Gastrocnemius medialis (tissue), 4 donors: Measurements from ENCODE around the gene MICOS13.

Experiments
- POLR2A ChIP-seq, 2 donors: fragments of 450-650 bp; IDR thresholded peaks; one replicate each; pipeline ENCODE4 v1.6.1; 2017; ENCODE audit warnings: antibody characterized with exemption in 2 of 2, mild to moderate bottlenecking in 2 of 2, moderate library complexity in 2 of 2
- TF ChIP-seq, protein P1 (sequence below), 5 experiments: fragments of 450-650 bp in 3 of 5; fragments of 200-600 bp in 2 of 5; sonication (generic) in 2 of 5; IDR thresholded peaks in 4 of 5; conservative IDR thresholded peaks in 1 of 5; 1 replicate in 4 of 5; 2 replicates in 1 of 5; pipeline ENCODE4 v1.5.1; 2016 to 2019; ENCODE audit warnings: antibody characterized with exemption in 5 of 5, mild to moderate bottlenecking in 3 of 5, moderate library complexity in 3 of 5

DNA sequence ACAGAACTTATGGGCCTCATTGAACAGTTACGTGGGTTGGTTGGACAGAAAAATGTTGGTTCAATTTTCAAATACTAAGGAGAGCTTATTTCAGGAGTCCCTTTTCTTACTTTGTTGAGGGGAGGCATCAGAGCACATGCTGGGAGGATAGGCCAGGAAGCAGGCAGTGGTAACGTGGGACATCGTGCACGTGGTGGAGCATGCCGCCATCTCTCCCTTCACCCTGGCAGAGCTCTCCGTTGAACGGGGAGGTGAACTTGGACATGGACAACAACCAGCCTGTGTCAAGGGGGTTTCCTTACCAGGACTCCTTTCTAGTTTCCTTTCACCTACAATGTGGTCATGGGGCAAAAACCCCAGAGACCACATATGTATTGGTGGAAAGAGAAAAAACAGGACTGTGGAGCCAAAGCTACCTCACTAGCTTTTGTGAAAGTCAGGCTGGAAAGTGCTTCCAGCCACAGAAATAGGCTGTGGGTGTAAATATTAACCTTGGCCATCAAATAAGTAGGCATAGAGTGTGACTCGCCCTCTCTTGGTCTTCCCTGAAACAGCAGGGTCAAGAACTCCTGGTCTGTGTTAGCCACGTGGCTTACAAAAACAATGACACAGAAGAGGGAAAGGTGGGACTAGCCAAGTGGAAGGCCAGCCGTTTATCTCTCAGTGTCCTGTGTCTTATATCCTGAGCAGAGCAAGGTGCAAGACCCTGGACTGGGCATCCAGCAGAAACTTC lies 14.4 kb downstream of the MICOS13 start:
- TF ChIP-seq, protein P1, sequence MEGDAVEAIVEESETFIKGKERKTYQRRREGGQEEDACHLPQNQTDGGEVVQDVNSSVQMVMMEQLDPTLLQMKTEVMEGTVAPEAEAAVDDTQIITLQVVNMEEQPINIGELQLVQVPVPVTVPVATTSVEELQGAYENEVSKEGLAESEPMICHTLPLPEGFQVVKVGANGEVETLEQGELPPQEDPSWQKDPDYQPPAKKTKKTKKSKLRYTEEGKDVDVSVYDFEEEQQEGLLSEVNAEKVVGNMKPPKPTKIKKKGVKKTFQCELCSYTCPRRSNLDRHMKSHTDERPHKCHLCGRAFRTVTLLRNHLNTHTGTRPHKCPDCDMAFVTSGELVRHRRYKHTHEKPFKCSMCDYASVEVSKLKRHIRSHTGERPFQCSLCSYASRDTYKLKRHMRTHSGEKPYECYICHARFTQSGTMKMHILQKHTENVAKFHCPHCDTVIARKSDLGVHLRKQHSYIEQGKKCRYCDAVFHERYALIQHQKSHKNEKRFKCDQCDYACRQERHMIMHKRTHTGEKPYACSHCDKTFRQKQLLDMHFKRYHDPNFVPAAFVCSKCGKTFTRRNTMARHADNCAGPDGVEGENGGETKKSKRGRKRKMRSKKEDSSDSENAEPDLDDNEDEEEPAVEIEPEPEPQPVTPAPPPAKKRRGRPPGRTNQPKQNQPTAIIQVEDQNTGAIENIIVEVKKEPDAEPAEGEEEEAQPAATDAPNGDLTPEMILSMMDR (IDR thresholded peaks at IDR 0.05 in 4 of 5, conservative IDR thresholded peaks at IDR 0.05 in 1 of 5) = no peak
- TF ChIP-seq POLR2A (IDR thresholded peaks at IDR 0.05) = no peak
